8988T (cell line): ENCODE data around the gene MTHFD1.
A peak's percentile ranks its signal among the peaks of the same experiment; 100 is the strongest.
"Not testable (repeated sequence)": the region's sequence is repeated elsewhere in the genome, so short reads cannot be mapped to it uniquely, and the experiment has no call there.

Experiments used
- DNase-seq: peaks from one replicate; pipeline ENCODE4 v3.0.0; 2011

The MTHFD1 gene

DNA sequence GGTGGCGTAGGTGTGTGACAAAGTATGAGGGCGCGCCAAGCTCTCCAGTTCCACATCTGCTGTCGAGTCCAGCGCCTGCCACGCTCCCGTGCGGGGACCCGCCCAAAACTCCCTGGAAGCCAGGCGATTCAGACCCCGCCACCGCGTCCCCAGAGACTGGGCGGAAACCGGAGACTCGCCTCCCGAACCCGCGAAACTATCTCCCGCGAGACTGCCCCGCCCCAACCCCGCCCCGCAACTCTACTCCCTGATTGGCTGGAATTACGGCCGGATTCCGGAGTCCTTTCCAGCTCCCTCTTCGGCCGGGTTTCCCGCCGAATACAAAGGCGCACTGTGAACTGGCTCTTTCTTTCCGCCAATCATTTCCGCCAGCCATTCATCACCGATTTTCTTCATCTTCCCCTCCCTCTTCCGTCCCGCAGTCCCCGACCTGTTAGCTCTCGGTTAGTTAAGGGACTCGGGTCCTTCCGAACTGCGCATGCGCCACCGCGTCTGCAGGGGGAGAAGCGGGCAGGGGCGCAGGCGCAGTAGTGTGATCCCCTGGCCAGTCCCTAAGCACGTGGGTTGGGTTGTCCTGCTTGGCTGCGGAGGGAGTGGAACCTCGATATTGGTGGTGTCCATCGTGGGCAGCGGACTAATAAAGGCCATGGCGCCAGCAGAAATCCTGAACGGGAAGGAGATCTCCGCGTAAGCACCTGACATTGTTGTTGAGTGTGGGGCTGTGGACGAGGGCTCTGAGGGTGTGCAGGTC lies at the start of gene MTHFD1:
MTHFD1 (plus strand) TSS at position 572 of the 751 bp plus-strand sequence; CDS start at position 647, 75 bp downstream.
- DNase-seq, result peak; percentile 84

DNA sequence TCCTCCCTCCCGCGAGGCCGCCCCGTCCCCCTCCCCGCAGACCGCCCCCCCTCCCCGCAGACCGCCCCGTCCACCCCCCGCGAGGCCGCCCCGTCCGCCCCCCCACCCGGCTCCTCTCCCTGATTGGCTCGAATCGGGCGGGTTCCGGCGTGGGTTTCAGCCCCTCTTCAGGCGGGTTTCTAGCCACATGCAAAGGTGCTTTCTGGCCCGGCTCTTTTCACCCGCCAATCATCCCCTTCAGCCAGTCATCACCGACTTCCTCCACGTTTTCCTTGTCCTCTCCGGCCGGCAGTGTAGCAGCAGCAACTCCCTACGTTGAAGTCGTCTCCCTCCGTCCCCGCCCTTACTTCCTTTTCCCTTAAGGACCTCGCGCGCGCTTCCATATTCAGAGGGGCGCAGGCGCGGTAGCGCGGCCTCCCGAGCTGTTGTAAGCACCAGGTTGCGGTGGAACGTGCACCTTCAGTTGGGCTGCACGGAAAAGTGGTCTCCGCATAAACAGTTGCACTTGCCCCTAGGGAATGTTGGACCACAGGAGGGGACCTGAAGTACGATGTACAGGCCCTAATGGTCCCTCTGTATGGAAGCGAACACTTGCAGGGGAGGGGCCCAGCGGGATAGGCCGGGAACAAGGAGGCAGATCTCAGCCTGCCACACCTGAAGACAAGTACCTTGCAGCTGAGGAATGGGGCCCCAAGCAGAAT lies 49.4 kb upstream of the MTHFD1 start:
- peak; percentile 88 for DNase-seq

DNA sequence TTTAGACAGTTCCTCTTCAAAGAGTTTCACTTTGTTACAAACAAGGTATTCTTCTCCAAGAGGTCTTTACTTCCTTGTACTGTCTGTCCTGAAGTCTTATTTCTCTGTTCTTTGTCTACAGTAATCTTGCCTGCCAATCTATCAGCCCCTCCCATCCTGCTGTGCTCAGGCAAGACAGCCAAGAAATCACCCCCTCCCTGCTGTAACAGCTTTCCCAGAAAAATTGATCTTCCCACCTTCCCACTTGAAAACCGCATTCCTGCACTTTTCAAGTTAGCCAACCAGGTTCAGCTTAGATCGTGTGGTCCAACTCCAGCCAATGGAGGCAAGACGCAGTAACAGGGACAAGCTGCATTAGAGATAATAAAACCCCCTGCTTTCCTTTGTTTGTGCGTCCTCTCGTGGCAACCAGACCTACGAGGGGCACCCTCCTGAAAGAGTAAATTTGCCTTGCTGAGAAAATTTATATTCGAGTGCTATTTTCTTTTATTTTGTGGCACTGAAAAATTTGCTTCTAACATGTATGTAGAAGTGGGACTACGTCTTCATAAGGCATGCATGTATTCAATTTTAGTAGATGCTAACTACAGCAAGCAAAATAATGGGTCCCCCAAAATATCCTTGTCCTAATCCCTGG lies 47.5 kb upstream of the MTHFD1 start:
- DNase-seq, result no peak

DNA sequence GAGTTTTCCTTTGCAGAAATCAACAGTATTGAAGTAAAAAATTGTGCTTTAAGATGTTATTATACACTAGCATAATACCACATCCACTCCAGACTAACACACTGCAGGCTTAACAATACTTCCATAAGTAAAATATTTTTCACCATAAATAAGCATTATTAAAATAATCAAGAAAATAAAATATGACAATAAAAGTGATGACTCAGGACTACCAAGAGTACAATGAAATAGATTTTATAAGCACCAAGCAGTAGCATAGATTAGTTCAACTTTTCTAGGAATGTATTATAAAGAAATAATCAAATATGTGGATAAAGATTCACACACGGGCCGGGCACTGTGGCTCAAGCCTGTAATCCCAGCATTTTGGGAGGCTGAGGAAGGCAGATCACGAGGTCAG lies 40.4 kb upstream of the MTHFD1 start:
- DNase-seq, result no peak

DNA sequence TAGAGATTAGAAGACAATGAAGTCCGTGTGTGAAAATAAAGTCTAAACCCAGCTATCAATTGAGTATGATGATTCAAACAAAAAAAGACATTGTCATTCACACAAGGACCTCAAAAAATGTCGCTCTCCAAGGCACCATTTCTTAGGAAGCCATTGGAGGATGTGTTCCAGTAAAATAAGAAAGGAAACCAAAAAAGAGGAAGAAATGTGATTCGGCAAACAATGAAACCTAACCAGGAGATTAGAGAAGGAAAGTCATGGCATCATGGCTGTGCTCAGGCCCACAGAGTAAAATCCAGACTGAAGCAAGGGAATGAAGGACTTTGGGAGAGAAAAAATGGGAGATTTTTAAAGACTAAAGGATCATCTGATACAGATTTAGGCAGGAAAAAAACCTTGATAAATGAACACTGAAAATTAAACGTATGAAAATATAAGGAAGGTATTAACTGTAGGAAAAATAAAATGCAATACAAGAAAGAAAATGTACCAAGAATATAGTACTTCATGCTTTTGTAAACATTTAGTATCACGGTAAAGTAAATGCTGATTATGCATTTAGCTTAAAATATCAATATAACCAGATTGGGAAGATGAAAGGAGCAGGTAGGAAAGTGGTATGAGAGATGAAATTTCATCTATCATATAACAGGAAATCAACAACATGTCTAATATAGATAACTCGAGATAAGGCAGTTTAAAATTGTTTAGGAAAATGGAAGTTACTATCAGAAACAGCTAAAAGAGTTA lies 38.2 kb upstream of the MTHFD1 start:
- DNase-seq, result no peak

DNA sequence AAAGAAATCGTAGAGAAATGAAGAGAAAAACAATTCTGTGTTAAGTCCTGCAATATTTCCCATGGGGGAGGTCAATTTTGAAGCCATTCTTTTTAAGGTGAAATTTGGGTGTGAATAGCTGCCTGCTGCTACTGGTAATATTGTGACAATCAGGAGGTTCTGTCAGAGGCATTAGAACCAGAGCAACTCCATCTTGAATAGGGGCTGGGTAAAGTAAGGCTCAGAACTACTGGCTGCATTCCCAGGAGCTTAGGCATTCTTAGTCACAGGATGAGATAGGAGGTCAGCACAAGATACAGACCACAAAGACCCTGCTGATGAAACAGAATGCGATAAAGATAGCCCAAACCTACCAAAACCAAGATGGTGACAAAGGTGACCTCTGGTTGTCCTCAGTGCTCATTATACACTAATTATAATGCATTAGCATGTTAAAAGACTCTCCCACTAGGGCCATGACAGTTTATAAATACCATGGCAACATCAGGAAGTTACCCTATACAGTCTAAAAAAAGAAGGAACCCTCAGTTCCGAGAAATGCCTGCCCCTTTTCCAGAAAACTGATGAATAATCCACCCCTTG lies 24.8 kb upstream of the MTHFD1 start:
- no peak for DNase-seq

DNA sequence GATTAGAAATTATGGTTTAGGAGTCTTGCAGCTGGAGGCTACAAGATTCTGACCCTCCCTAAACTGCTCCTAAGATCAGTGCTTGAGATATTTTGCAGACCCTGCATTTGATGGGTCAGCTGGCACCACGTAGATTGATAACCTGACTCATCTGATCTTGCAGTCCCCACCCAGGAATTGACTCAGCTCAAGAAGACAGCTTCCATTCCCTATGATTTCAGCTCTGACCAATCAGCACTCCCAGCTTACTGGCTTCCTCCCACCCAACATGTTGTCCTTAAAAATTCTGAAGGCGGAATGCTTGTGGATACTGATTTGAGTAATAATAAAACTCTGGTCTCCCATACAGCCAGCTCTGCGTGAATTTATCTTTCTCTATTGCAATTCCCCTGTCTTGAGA lies 23.2 kb upstream of the MTHFD1 start:
- no peak for DNase-seq

DNA sequence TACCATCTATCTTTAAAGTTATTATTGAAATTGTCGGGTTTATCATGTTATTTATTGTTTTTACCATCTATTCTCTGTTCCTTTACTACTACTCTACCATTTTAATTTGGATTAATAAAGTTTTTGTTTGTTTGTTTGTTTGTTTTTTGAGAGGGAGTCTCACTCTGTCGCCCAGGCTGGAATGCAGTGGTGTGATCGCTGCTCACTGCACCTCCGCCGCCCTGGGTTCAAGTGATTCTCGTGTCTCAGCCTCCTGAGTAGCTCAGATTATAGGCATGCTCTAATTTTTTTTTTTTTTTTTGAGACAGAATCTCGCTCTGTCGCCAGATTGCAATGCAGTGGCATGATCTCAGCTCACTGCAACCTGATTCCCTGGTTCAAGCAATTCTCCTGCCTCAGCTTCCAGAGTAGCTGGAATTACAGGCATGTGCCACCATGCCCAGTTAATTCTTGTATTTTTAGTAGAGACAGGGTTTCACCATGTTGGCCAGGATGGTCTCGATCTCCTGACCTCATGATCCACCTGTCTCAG lies 22.7 kb upstream of the MTHFD1 start:
- DNase-seq, result not testable (repeated sequence)

DNA sequence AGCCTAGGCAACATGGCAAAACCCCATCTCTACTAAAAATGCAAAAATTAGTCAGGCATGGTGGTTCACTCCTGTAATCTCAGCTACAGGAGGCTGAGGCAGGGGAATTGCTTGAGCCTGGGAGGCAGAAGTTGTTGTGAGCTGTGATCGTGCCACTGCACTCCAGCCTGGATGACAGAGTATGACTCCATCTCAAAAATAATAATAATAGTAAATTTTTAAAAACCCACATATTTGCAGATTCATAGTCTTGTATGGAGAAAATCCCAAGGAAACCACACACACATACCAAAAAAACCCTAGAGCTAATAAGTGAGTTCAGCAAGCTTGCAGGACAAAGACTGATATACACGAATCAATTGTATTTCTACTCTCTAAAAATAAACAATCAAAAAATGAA lies 19.0 kb upstream of the MTHFD1 start:
- no peak for DNase-seq

DNA sequence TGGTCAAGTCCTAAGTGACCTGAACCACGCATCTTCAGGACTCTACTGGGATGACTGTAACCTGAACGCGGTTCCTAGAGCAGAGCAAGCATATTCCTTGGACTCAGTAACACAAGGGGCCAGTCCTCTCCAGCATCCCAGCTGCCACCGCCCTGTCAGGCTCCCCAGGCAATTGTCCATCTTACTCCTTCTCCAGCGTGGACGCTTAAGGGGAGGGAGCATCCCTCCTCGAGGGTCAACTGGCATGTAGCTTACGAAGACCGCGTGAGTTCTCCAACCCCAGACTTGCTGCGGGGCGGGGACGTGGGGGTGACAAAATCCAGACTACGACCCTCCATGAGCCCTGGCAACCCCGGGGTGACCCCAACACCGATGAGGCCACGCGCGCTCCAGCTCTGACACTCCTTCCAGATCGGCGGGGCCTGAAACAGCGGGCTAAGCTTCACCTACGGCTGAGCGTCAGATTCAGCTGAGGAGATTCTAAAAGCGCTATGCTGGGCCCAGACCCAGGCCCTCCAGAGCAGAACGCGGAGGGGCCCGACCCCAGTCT lies 846 bp upstream of the MTHFD1 start:
- no peak for DNase-seq

DNA sequence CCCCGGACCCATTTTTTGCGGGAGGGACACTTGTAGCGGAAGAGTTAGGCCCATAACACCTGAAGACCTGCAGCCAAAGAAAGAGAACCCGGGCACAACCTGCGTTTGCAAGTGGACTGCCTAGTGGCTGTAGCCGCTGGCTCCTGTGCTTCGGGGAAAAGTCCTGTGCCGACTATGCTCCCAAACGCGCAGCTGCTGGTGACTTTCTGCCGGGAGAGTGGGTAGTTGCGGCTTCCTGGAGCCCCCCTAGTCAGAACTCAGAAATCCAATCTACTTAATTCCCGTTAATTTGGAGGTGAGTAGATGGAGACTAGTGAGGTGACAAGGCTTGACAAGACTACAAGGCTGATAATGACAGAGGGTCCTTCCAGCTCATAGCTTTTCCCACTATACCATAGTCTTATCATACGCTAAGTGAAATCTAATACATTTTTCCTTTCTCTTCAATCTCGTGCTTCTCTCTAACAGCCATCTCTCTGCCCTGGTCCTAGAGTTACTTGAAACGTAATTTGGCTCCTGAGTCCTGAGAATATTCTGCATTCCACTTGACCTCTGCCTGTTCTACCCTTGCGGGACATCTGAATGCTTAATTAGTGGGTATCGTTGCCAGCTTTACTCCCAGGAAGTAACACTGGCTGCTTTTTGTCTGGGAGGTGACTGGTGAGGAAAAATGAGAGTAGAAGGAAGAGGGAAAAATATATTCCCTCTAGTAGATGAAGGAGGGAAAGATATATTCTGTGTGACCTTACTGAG lies 556 bp downstream of the MTHFD1 start:
- no peak for DNase-seq

DNA sequence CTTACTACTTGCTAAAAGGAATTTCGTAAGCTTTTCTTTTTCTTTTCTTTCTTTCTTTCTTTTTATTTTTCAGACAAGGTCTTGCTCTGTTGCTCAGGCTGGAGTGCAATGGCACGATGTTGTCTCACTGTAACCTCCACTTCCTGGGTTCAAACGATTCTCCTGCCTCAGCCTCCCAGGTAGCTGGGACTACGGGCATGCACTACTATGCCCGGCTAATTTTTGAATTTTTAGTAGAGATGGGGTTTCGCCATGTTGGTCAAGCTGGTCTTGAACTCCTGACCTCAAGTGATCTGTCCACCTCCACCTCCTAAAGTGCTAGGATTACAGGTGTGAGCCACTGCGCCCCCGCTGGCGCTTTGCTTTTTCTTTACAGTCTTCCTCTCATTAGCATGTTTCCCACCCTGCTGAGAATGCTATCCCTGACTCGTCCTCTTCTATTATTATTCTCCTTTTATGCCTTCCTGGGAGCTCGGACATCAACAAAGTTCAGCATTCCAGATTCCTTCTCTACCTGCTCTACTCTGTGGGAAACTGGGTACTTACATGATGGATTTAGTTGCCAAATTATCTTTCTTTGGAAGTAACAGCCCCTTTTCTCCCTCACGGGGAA lies 3.1 kb downstream of the MTHFD1 start:
- DNase-seq, result no peak

DNA sequence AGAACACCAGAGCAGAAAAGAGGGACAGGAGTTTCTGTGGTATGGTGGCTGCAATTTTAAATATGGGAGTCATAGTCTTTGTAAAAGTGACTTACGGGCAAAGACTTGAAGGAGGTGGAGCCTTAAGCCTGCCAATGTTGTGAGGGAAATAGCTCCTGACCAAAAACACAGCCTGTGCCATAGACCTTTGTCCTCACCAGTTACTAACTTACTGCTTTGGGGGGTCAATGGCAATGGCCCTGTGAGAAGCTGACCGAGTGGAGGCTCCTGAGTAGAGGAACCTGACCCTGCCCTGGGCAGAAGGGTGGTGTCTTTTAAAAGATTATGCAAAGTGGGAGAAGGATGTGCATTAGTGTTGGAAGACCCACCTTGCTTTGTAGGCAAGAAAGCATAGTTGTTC lies 3.8 kb downstream of the MTHFD1 start:
- no peak for DNase-seq

DNA sequence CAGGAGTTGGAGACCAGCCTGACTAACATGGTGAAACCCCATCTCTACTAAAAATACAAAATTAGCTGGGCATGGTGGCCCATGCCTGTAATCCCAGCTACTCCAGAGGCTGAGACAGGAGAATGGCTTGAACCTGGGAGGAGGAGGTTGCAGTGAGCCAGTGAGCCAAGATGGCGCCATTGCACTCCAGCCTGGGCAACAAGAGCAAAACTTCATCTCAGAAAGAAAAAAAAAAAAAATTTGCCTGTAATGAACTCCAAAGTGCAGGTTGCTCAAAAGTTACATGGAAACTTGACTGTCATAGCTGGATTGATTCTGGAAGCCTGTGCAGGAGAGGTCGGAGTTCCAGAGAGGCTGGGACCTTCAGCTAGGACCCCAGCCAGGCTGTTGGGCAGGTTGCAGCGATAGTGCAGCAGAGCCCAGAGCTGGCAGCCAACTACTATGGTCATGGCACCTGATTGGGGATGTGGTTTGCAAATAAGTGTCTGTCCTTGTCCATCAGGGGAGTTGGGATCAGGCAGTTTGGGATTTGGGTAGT lies 5.1 kb downstream of the MTHFD1 start:
- not testable (repeated sequence) for DNase-seq

DNA sequence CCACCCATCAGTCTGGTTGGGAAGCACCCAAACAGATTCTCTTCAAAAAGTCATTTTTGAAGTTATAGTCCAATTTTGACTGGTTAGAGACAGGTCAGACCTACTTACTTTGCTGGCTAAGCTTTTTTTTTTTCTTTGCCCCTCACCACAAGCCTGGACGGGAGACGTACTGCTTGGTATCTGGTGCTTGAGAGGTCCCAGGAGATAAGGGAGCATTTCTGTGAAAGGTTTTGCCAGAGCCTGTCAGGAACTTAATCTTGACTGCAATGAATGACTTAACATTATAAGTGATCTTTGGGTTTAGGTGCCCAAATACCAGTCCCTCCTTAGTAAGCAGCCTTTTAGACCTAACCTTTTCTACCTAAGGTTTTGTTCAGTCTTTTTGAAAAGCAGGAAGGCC lies 6.3 kb downstream of the MTHFD1 start:
- no peak for DNase-seq

DNA sequence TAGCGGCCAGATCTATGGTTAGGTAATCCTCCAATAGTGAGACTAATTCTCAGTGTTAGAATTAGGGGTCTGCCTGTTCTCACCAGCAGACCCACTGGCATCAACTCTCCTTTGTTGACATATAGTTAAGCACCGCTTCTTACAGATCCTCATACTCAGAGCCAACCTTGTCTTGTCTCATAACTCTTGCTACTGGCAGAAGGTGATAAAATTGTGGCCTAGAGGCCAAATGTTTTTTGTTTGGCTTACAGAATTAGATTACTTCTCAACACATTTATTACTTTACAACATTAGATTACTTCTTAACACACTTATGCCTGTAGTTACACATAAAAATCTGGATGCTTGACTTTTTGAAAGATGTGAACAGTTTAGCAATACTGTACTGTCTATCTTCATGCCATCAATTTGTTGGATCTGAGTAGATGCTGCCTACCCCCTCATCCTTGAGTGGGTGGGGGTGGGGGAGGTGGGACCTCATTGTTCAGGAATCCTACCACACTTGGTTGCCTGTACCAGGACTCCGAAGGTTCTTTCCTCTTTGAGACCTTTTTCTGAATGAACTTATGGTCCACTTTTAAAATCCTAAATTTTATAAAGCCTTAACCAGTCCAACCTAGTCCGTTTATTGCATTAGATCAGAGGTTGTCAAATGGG lies 7.0 kb downstream of the MTHFD1 start:
- DNase-seq, result no peak

DNA sequence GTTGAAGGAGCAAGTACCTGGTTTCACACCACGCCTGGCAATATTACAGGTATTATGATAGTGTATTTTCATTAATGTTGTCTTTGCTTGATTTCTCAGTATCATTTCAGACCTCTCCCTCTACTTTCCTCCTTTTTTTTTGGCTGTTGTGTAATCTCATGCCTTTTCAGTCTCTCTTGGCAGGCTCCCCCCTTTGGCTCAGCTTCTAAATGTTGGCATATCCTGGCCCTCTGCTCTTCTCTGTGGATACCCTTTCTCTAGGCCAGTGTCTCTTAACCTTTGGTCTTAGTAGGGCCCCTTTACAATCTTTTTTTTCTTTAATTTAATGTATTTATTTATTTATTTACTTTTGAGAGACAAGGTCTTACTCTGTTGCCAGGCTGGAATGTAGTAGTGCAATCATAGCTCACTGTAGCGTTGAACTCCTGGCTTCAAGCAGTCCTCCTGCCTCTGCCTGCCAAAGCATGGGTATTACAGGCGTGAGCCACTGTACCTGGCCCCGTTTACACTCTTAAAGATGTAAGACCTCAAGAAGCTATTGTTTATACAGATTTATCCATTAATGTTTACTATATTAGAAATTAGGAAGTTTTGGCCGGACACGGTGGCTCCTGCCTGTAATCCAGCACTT lies 12.8 kb downstream of the MTHFD1 start:
- no peak for DNase-seq

DNA sequence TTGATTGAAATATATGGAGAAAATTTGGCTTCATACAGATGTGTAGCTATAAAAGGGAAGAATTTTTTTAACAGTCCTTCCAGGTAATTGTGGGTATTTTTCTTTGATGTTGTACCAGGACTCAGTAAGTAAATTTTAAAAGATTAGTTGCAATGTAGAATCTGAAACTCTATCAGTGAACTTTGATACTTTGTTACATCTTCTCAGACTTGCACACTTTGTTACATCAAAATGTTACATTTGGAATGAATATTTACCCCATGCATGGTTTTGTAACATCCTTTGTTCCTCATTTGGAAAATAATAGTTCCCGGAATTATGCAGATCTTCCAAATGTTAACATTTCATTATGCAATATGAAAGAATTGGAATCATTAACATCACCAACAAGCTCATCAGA lies 13.8 kb downstream of the MTHFD1 start:
- no peak for DNase-seq

DNA sequence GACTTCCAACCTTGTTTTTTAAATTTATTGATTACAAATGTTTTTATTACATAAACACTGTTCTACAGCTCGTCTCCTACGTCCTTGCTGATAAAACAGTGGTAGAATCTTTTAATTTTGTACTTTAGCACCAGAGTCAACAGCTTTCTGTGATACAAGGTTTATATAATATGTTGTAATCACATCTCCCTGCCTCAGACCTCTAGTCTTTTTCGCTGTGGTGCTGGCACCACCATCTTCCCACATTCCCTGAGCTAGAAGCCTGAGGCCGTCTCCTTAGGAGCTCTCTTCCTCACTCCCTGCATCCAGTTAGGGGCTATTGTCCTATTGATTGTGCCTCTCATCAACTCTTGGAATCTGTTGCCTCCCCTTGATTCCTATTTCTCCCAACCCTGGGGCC lies 17.1 kb downstream of the MTHFD1 start:
- no peak for DNase-seq

DNA sequence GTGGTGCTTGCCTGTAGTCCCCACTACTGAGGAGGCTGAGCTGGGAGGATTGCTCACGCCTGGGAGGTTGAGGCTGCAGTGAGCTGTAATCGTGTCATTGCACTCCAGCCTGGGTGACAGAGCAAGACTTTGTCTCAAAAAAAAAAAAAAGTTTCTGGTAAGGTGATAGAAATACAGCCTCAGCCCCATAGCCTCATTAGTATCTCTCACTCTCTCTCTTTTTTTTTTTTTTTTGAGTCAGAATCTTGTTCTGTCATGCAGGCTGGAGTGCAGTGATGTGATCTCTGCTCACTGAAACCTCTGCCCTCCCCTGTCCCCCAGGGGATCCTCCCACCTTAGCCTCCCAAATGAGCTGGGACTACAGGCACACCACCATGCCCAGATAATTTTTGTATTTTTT lies 19.2 kb downstream of the MTHFD1 start:
- DNase-seq, result no peak
